Memory B cell (primary cell): Measurements from ENCODE around the gene UBA1.

Source experiments
- ATAC-seq: fragments of 150-1000 bp; cut with Tn5 transposase; 2 replicates; pipeline ENCODE4 v1.10.0; 2021; ENCODE audit warnings: low read depth, mild to moderate bottlenecking, moderate library complexity
- DNase-seq, 2 donors: peaks; one replicate each; pipeline ENCODE4 v3.0.0; 2022; ENCODE audit warnings: low spot score in 2 of 2
- H3K27ac Mint-ChIP-seq: one replicate; pipeline ENCODE4 v1.8.0; 2022; ENCODE audit warnings: mild to moderate bottlenecking, moderate library complexity, mixed read lengths
- H3K27me3 Mint-ChIP-seq: one replicate; pipeline ENCODE4 v1.8.0; 2022; ENCODE audit warnings: mixed read lengths
- H3K36me3 Mint-ChIP-seq: one replicate; pipeline ENCODE4 v1.8.0; 2022; ENCODE audit warnings: mild to moderate bottlenecking, mixed read lengths
- H3K4me1 Mint-ChIP-seq: one replicate; pipeline ENCODE4 v1.8.0; 2022; ENCODE audit warnings: mixed read lengths
- H3K4me3 Mint-ChIP-seq: one replicate; pipeline ENCODE4 v1.8.0; 2022; ENCODE audit warnings: mild to moderate bottlenecking, moderate library complexity, mixed read lengths
- H3K9me3 Mint-ChIP-seq: one replicate; pipeline ENCODE4 v1.8.0; 2022; ENCODE audit warnings: mixed read lengths

UBA1 gene

DNA sequence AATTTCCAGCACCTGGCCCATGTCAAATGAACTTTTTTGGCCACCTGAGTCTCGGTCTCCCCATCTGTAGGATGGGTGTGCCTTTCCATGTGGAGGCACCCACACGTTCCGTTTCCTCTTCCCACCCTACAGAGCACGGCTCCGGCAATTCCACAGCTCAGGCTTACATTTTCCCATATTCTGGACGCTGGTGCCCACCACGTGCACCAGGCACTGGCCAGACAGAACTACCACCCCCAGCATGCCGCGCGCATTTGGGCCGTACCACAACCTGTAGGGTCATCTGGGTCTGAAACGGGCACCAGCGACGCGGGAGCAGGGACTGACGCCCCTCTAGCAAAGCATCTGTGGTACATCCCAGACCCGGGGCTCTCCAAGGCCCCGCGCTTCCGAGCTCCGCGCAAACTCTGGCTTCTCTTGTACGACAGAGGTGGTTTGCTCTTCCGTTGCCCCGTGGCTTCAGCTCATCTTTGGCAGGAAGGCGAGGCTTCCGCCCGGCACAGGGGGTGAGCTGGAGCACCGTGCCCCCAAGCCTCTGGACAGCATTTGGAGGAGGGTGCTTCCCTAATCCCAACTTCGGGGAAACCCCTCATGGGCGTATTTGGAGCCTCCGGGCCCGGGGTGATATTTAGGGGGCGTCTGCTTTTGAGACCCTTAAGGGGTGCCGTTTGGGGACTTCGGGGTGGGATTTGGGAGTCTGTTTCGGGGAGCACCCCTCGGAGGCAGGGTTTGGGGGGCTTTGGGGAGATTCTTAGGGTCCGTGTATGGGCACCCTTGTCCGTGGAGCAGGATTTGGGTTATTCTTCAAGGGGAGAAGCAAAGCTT is 3.0 kb upstream of the UBA1 start:
- DNase-seq: peak; percentile 62 to 72
- Mint-ChIP-seq H3K36me3 (peaks cover 4% of the 10 kb centered on the region), H3K4me1 (peaks cover 16% of the 10 kb centered on the region), H3K4me3 (peak overlapping the region; percentile 93), H3K9me3 (no peaks in the 10 kb centered on the region), H3K27me3 (no peaks in the 10 kb centered on the region), H3K27ac (peak overlapping the region; percentile 93)
- peak; percentile 73 for ATAC-seq

- peak; percentile 21 to 28 for DNase-seq
- Mint-ChIP-seq H3K27ac (peak overlapping the region; percentile 93), H3K4me3 (peak overlapping the region; percentile 93), H3K4me1 (peaks cover 22% of the 10 kb centered on the region), H3K27me3 (no peaks in the 10 kb centered on the region), H3K36me3 (peaks cover 6% of the 10 kb centered on the region), H3K9me3 (no peaks in the 10 kb centered on the region)
- peak; percentile 15 for ATAC-seq
These were observed 2.3 kb upstream of the UBA1 start for GRCh38 chrX:47191331-47191730.

- Mint-ChIP-seq H3K9me3 (no peaks in the 10 kb centered on the region), H3K4me1 (peaks cover 26% of the 10 kb centered on the region), H3K36me3 (peaks cover 6% of the 10 kb centered on the region), H3K27me3 (no peaks in the 10 kb centered on the region), H3K4me3 (peak overlapping the region; percentile 93), H3K27ac (peak overlapping the region; percentile 82)
- no peak for DNase-seq
- ATAC-seq: no peak
These were observed 1.7 kb upstream of the UBA1 start for GRCh38 chrX:47191806-47192401.

DNA sequence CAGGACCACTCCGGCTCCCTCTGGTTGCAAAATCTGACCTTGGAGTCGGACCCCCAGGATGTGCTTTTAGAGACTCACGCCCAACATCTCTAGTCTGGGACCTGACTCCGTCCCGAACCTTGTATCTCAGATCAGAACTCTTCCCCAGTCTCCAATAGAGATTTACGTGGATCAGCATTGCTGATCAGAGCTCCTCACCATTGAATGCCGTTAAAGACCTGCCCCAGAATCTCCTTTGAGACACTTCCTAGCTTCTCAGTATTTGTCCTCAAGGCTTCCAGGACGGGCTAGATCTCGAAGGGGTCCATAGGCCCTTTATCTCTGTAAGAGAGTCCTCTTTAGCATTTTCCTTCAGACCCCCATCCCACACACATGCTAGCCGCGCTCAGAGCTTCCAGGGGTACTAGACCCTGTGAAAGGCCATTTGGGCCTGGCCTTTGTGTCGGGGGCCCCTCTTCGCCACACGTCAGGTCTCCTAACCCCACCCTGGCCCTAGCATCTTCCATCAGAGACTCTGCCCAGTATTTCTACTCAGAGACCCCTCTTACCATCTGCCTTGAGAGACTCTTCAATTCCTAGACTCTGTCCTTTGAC is 662 bp downstream of the UBA1 start:
- H3K9me3 Mint-ChIP-seq: no peaks in the 10 kb centered on the region
- ATAC-seq: no peak
- no peaks in the 10 kb centered on the region for H3K27me3 Mint-ChIP-seq
- H3K36me3 Mint-ChIP-seq: peaks cover 11% of the 10 kb centered on the region
- peak overlapping the region; percentile 95 for H3K4me3 Mint-ChIP-seq
- H3K4me1 Mint-ChIP-seq: peaks cover 30% of the 10 kb centered on the region
- H3K27ac Mint-ChIP-seq: peak overlapping the region; percentile 95
- DNase-seq: no peak

DNA sequence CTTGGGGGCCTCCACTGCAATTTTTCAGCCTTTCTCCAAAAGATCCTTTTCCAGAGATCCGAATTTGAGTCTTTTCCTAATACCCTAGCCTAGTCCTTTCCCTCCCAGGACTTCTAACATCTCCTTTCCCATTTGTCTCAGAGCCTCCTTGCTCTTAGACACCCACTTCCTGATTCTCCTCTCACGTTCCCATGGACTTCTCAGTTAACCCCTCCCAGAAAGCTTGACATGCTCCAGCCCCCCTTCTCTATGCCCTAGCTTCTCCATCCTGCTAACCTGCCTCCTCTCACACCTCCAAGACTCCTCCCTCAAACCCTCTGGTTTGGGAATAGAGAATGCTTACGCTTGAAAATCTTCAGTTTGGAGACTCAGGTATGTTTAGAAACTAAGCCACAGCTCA is 2.5 kb downstream of the UBA1 start:
- Mint-ChIP-seq H3K36me3 (peaks cover 11% of the 10 kb centered on the region), H3K9me3 (no peaks in the 10 kb centered on the region), H3K27me3 (no peaks in the 10 kb centered on the region), H3K27ac (peak overlapping the region; percentile 29), H3K4me1 (peaks cover 27% of the 10 kb centered on the region), H3K4me3 (peak overlapping the region; percentile 95)
- no peak for ATAC-seq
- no peak for DNase-seq

- Mint-ChIP-seq H3K4me3 (no peak overlapping the region), H3K27ac (peak overlapping the region; percentile 47), H3K4me1 (peaks cover 27% of the 10 kb centered on the region), H3K36me3 (peaks cover 16% of the 10 kb centered on the region), H3K9me3 (no peaks in the 10 kb centered on the region), H3K27me3 (no peaks in the 10 kb centered on the region)
- DNase-seq (no peak), ATAC-seq (no peak)
These were observed 3.9 kb downstream of the UBA1 start for GRCh38 chrX:47197526-47197925.

GRCh38 chrX:47198026-47198686 is 4.5 kb downstream of the UBA1 start:
- Mint-ChIP-seq H3K4me1 (peaks cover 27% of the 10 kb centered on the region), H3K4me3 (no peak overlapping the region), H3K27ac (no peak overlapping the region), H3K36me3 (peaks cover 16% of the 10 kb centered on the region), H3K27me3 (no peaks in the 10 kb centered on the region), H3K9me3 (no peaks in the 10 kb centered on the region)
- ATAC-seq (no peak), DNase-seq (no peak)

DNA sequence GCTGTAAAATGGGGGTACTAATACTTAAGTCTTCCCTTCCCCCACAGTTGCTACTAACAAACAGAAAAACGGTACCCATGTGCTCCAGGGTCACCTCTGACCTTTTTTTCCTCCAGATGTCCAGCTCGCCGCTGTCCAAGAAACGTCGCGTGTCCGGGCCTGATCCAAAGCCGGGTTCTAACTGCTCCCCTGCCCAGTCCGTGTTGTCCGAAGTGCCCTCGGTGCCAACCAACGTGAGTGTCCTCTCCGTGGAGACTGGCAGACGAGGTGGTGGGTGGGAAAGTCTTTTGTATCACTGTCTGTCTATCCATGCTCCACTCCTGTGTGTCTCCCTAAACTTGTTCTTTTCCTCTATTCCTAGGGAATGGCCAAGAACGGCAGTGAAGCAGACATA is 5.1 kb downstream of the UBA1 start:
- ATAC-seq: no peak
- Mint-ChIP-seq H3K4me3 (no peak overlapping the region), H3K4me1 (peaks cover 27% of the 10 kb centered on the region)

GRCh38 chrX:47199286-47199685 is 5.7 kb downstream of the UBA1 start:
- DNase-seq (no peak), ATAC-seq (no peak)
- Mint-ChIP-seq H3K4me3 (no peak overlapping the region), H3K4me1 (peaks cover 27% of the 10 kb centered on the region), H3K27ac (no peak overlapping the region), H3K9me3 (no peaks in the 10 kb centered on the region), H3K36me3 (peaks cover 19% of the 10 kb centered on the region), H3K27me3 (no peaks in the 10 kb centered on the region)

More for the DNA sequence above, 5.1 kb downstream of the UBA1 start:
- Mint-ChIP-seq H3K9me3 (no peaks in the 10 kb centered on the region), H3K27ac (no peak overlapping the region), H3K36me3 (peaks cover 18% of the 10 kb centered on the region), H3K27me3 (no peaks in the 10 kb centered on the region)
- no peak for DNase-seq

- no peaks in the 10 kb centered on the region for H3K27me3 Mint-ChIP-seq
- no peak overlapping the region for H3K4me3 Mint-ChIP-seq
- DNase-seq (no peak), ATAC-seq (no peak)
- H3K9me3 Mint-ChIP-seq: no peaks in the 10 kb centered on the region
- H3K4me1 Mint-ChIP-seq: peaks cover 18% of the 10 kb centered on the region
- H3K27ac Mint-ChIP-seq: no peak overlapping the region
- peaks cover 23% of the 10 kb centered on the region for H3K36me3 Mint-ChIP-seq
These were observed 6.9 kb downstream of the UBA1 start for GRCh38 chrX:47200385-47201150.

DNA sequence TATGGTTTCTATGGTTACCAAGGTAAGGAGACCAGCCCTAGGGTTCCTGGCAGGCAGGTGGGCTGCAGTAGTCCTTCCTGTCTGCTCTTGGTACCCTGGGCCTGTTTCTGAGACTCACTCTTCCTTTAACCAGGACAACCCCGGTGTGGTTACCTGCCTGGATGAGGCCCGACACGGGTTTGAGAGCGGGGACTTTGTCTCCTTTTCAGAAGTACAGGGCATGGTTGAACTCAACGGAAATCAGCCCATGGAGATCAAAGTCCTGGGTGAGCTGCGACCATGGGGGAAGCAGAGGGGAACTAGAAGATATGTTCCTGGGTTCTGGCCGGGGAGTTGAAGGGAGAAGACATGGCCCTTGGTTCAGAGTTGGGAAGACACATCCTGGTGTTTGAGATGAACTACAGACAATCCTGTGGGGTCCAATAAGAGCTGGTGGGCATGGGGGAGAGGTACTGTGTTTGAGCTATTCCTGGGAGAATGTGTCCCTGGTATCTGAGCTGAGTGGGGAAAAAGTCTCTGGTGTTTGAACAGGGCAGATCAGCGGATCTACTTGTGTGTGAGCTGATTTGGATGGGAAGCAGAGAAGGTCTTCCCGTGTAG is 7.8 kb downstream of the UBA1 start:
- H3K4me3 Mint-ChIP-seq: no peak overlapping the region
- ATAC-seq (no peak), DNase-seq (no peak)

GRCh38 chrX:47202316-47202715 is 8.7 kb downstream of the UBA1 start:
- peaks cover 2% of the 10 kb centered on the region for H3K4me1 Mint-ChIP-seq
- no peak overlapping the region for H3K27ac Mint-ChIP-seq
- H3K27me3 Mint-ChIP-seq: no peaks in the 10 kb centered on the region
- no peak for ATAC-seq
- no peak overlapping the region for H3K4me3 Mint-ChIP-seq
- DNase-seq: no peak
- H3K36me3 Mint-ChIP-seq: peaks cover 18% of the 10 kb centered on the region
- H3K9me3 Mint-ChIP-seq: no peaks in the 10 kb centered on the region

More for the DNA sequence above, 7.8 kb downstream of the UBA1 start:
- Mint-ChIP-seq H3K9me3 (no peaks in the 10 kb centered on the region), H3K27ac (no peak overlapping the region), H3K36me3 (peaks cover 18% of the 10 kb centered on the region), H3K4me1 (peaks cover 10% of the 10 kb centered on the region), H3K27me3 (no peaks in the 10 kb centered on the region)

DNA sequence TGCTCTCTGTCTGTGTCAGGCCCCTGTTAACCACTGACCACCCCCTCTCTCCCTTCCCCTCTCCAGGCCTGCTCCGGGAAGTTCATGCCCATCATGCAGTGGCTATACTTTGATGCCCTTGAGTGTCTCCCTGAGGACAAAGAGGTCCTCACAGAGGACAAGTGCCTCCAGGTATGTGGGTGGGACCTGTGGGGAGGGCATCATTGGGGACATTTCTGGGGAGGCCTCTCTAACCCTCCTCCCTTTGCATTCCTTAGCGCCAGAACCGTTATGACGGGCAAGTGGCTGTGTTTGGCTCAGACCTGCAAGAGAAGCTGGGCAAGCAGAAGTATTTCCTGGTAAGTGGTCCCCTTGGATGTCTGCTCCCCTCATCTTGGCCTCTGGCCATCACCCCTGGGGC is 9.2 kb downstream of the UBA1 start:
- DNase-seq (no peak), ATAC-seq (no peak)
- Mint-ChIP-seq H3K36me3 (peaks cover 18% of the 10 kb centered on the region), H3K27me3 (no peaks in the 10 kb centered on the region), H3K4me3 (no peak overlapping the region), H3K27ac (no peak overlapping the region), H3K4me1 (no peaks in the 10 kb centered on the region), H3K9me3 (no peaks in the 10 kb centered on the region)
